ENCODE results near the gene CGA. TPM values are rescaled to one million over a fixed set of nuclear protein-coding genes. Genes with fewer than 3 reads are reported as not detected.
A peak's percentile ranks its signal among the peaks of the same experiment; 100 is the strongest.

Gene CGA
- total and polyA plus RNA-seq, 2 experiments from 2014 or later: 5.4 to 43.8 TPM

DNA sequence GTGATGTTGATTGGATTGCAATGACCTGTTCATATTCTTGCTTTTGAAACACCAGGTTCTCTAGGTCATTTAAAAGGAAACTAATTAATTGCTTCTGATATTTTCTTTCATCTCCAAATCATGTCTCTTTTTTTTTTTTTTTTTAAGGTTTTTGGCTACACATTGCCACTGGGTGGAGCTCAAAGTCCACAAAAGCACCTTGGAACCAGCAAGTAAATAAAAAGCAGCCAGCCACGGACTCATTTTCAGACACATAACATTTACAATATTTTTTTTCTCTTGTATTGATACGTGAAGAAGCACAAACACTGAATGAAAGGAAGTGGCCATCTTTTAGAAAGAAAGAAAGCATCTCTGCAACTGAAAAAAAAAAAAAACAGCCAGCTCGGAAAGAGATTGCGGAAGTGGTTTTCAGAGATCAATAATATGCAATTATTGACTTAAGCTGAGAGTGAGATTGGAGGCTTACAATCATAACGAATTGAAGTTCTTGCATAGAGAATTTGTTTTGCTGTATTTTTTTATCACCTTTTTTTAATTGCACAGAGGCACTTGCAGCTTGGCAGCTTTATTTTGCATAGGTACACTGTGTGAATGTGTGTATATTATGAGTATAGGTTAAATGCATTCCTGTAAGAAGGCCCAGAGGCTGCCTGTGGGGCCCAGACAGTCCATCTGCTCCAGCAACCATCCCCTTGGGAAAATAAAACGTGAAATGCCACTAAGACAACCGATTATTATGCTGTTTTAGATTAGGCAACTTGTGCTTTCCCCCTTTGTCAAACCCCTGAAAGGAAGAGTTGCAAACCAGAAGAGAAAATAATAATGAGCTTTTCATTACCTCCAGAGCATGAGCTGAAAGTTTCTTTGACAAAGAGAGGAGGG lies 28.2 kb downstream of the CGA start:
- Histone ChIP-seq H3K9me2 (replicated peaks; ENCODE audit: insufficient read depth) (no peaks in the 10 kb centered on the region), H3K4me3 (no peak overlapping the region), H3K9me3 (ENCODE audit: low read depth) (no peaks in the 10 kb centered on the region), H3K27ac (no peak overlapping the region), H3K27me3 (no peaks in the 10 kb centered on the region), H2AFZ (peak overlapping the region; percentile 34), H3K36me3 (replicated peaks; ENCODE audit: insufficient read depth, low read depth) (no peaks in the 10 kb centered on the region), H3K79me2 (no peaks in the 10 kb centered on the region), H4K20me1 (ENCODE audit: insufficient read depth, poor library complexity, severe bottlenecking) (no peaks in the 10 kb centered on the region), H3K4me2 (peak overlapping the region; percentile 69), H3K4me1 (ENCODE audit: insufficient read depth) (peaks cover 5% of the 10 kb centered on the region)
- DNase-seq (ENCODE audit: low spot score): peak; percentile 68
- WGBS (ENCODE audit: low lambda C conversion rate, missing lambda C conversion rate): 23% methylated on average over 7 of the region's 7 CpGs
- TF ChIP-seq, protein P1, sequence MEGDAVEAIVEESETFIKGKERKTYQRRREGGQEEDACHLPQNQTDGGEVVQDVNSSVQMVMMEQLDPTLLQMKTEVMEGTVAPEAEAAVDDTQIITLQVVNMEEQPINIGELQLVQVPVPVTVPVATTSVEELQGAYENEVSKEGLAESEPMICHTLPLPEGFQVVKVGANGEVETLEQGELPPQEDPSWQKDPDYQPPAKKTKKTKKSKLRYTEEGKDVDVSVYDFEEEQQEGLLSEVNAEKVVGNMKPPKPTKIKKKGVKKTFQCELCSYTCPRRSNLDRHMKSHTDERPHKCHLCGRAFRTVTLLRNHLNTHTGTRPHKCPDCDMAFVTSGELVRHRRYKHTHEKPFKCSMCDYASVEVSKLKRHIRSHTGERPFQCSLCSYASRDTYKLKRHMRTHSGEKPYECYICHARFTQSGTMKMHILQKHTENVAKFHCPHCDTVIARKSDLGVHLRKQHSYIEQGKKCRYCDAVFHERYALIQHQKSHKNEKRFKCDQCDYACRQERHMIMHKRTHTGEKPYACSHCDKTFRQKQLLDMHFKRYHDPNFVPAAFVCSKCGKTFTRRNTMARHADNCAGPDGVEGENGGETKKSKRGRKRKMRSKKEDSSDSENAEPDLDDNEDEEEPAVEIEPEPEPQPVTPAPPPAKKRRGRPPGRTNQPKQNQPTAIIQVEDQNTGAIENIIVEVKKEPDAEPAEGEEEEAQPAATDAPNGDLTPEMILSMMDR (IDR thresholded peaks at IDR 0.05; ENCODE audit: poor library complexity): peak; percentile 76
- TF ChIP-seq EZH2phosphoT487 (IDR thresholded peaks at IDR 0.05; ENCODE audit: low read depth, severe bottlenecking, unreplicated experiment) (no peak), EZH2 (IDR thresholded peaks at IDR 0.05; ENCODE audit: borderline replicate concordance) (no peak)

GRCh38 chr6:87065117-87065516 lies 29.8 kb downstream of the CGA start:
- DNase-seq (ENCODE audit: low spot score): no peak
- H3K4me1 ChIP-seq (ENCODE audit: insufficient read depth): peaks cover 5% of the 10 kb centered on the region

GRCh38 chr6:87059943-87060342 lies 35.0 kb downstream of the CGA start:
- no peaks in the 10 kb centered on the region for H3K9me3 ChIP-seq (ENCODE audit: low read depth)
- H3K4me1 ChIP-seq (ENCODE audit: insufficient read depth): no peaks in the 10 kb centered on the region
- H3K4me2 ChIP-seq: no peak overlapping the region
- no peaks in the 10 kb centered on the region for H3K9me2 ChIP-seq (replicated peaks; ENCODE audit: insufficient read depth)
- no peak overlapping the region for H2AFZ ChIP-seq
- no peak overlapping the region for H3K27ac ChIP-seq
- no peak overlapping the region for H3K4me3 ChIP-seq
- 96% methylated on average over 16 of the region's 18 CpGs for WGBS (ENCODE audit: low lambda C conversion rate, missing lambda C conversion rate)
- TF ChIP-seq EZH2 (IDR thresholded peaks at IDR 0.05; ENCODE audit: borderline replicate concordance) (no peak), EZH2phosphoT487 (IDR thresholded peaks at IDR 0.05; ENCODE audit: low read depth, severe bottlenecking, unreplicated experiment) (no peak)
- TF ChIP-seq, protein P1 (IDR thresholded peaks at IDR 0.05; ENCODE audit: poor library complexity): no peak
- H3K27me3 ChIP-seq: no peaks in the 10 kb centered on the region
- H4K20me1 ChIP-seq (ENCODE audit: insufficient read depth, poor library complexity, severe bottlenecking): no peaks in the 10 kb centered on the region
- no peaks in the 10 kb centered on the region for H3K36me3 ChIP-seq (replicated peaks; ENCODE audit: insufficient read depth, low read depth)
- no peaks in the 10 kb centered on the region for H3K79me2 ChIP-seq
- no peak for DNase-seq (ENCODE audit: low spot score)

More at GRCh38 chr6:87065117-87065516, 29.8 kb downstream of the CGA start:
- no peak overlapping the region for H3K4me3 ChIP-seq
- H4K20me1 ChIP-seq (ENCODE audit: insufficient read depth, poor library complexity, severe bottlenecking): no peaks in the 10 kb centered on the region
- 82% methylated on average over 5 of the region's 5 CpGs for WGBS (ENCODE audit: low lambda C conversion rate, missing lambda C conversion rate)
- no peaks in the 10 kb centered on the region for H3K36me3 ChIP-seq (replicated peaks; ENCODE audit: insufficient read depth, low read depth)
- H3K27ac ChIP-seq: no peak overlapping the region
- TF ChIP-seq, protein P1 (IDR thresholded peaks at IDR 0.05; ENCODE audit: poor library complexity): no peak
- no peak for TF ChIP-seq EZH2 (IDR thresholded peaks at IDR 0.05; ENCODE audit: borderline replicate concordance)
- TF ChIP-seq EZH2phosphoT487 (IDR thresholded peaks at IDR 0.05; ENCODE audit: low read depth, severe bottlenecking, unreplicated experiment): no peak
- H3K4me2 ChIP-seq: no peak overlapping the region
- H3K9me3 ChIP-seq (ENCODE audit: low read depth): no peaks in the 10 kb centered on the region
- H3K79me2 ChIP-seq: no peaks in the 10 kb centered on the region
- H2AFZ ChIP-seq: no peak overlapping the region
- H3K9me2 ChIP-seq (replicated peaks; ENCODE audit: insufficient read depth): no peaks in the 10 kb centered on the region
- no peaks in the 10 kb centered on the region for H3K27me3 ChIP-seq
